Measurements from ENCODE around the gene THAP5. TPM values are rescaled to one million over a fixed set of nuclear protein-coding genes. Genes with fewer than 3 reads are reported as not detected.

Gene THAP5
- total and polyA plus RNA-seq, 5 experiments from 2014 or later = 13.3 to 52.9 (median 27.9) TPM

- Mint-ChIP-seq H3K4me1 (no peaks in the 10 kb centered on the region), H3K4me3 (no peak overlapping the region), H3K27me3 (peaks cover 0 to 19% (median 12%) of the 10 kb centered on the region in 5 donors), H3K36me3 (no peaks in the 10 kb centered on the region), H3K27ac (no peak overlapping the region), H3K9me3 (no peaks in the 10 kb centered on the region)
- DNase-seq (no peak), ATAC-seq (no peak)
- POLR2A ChIA-PET = no interaction called here
Observed at GRCh38 chr7:108598914-108599580, 29.5 kb upstream of the THAP5 start.

DNA sequence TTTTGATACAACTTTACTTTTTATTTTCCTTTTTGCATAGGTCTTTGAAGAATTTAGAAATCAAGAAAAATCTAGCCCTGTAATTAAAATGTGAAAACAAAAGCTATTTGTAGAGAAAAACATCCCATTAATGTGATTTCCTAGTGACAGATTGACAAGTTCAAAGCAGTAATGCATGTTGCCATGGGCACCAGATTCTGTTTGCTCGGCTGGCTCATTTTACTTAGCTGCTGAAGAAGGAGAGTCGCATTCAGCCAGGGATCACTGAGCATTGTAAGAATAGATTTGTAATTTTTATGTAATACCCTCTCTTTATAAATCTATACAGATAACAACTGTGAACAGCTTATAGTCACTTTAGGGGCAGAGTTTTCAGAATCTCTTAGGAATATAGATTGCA, 28.6 kb upstream of the THAP5 start:
- ATAC-seq (no peak), DNase-seq (no peak)
- Mint-ChIP-seq H3K36me3 (no peaks in the 10 kb centered on the region), H3K9me3 (no peaks in the 10 kb centered on the region), H3K4me1 (no peaks in the 10 kb centered on the region), H3K27ac (no peak overlapping the region), H3K4me3 (no peak overlapping the region), H3K27me3 (peaks cover 0 to 19% (median 14%) of the 10 kb centered on the region in 5 donors)
- POLR2A ChIA-PET = no interaction called here

DNA sequence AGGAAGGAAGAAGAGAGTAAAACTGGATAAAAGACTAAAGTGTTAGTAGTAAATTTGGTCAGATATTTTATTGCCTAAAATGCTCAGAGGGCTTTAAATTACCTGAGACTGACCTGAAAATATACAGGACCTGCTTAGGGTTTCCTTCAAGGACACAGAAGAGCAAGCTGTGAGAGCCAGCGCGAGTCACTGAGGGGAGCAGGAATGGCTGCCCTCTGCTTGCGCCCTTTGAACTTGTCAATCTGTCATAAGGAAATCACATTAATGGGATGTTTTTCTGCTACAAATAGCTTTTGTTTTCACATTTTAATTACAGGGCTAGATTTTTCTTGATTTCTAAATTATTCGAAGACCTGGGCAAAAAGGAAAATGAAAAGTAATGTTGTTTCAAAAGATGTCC, 27.1 kb upstream of the THAP5 start:
- H3K27me3 Mint-ChIP-seq = peaks cover 2 to 19% (median 14%) of the 10 kb centered on the region in 5 donors
- peak overlapping the region in 1 of 10 donors; percentile 36 for H3K27ac Mint-ChIP-seq
- no peak overlapping the region for H3K4me3 Mint-ChIP-seq
- DNase-seq = no peak
- H3K9me3 Mint-ChIP-seq = no peaks in the 10 kb centered on the region
- POLR2A ChIA-PET = no interaction called here
- no peak for ATAC-seq
- H3K36me3 Mint-ChIP-seq = peaks cover 0 to 4% (median 0%) of the 10 kb centered on the region in 3 donors
- no peaks in the 10 kb centered on the region for H3K4me1 Mint-ChIP-seq

GRCh38 chr7:108592646-108593201, 23.2 kb upstream of the THAP5 start:
- H3K27me3 Mint-ChIP-seq = peaks cover 3 to 9% (median 6%) of the 10 kb centered on the region in 5 donors
- H3K4me3 Mint-ChIP-seq = no peak overlapping the region
- ATAC-seq (no peak), DNase-seq (no peak)
- H3K36me3 Mint-ChIP-seq = peaks cover 0 to 6% (median 0%) of the 10 kb centered on the region in 3 donors
- no peaks in the 10 kb centered on the region for H3K4me1 Mint-ChIP-seq
- H3K9me3 Mint-ChIP-seq = no peaks in the 10 kb centered on the region
- POLR2A ChIA-PET = no interaction called here
- H3K27ac Mint-ChIP-seq = peak overlapping the region in 1 of 10 donors; percentile 7

GRCh38 chr7:108590606-108591005, 21.1 kb upstream of the THAP5 start:
- H3K9me3 Mint-ChIP-seq = no peaks in the 10 kb centered on the region
- H3K36me3 Mint-ChIP-seq = peaks cover 0 to 6% (median 0%) of the 10 kb centered on the region in 3 donors
- no peaks in the 10 kb centered on the region for H3K4me1 Mint-ChIP-seq
- DNase-seq (no peak), ATAC-seq (no peak)
- H3K27ac Mint-ChIP-seq = no peak overlapping the region
- POLR2A ChIA-PET = no interaction called here
- peaks cover 3 to 13% (median 9%) of the 10 kb centered on the region in 5 donors for H3K27me3 Mint-ChIP-seq
- H3K4me3 Mint-ChIP-seq = no peak overlapping the region

GRCh38 chr7:108589874-108590273, 20.4 kb upstream of the THAP5 start:
- Mint-ChIP-seq H3K4me1 (no peaks in the 10 kb centered on the region), H3K27me3 (peaks cover 3 to 13% (median 9%) of the 10 kb centered on the region in 5 donors), H3K4me3 (no peak overlapping the region), H3K9me3 (no peaks in the 10 kb centered on the region), H3K27ac (no peak overlapping the region), H3K36me3 (peaks cover 0 to 6% (median 0%) of the 10 kb centered on the region in 3 donors)
- POLR2A ChIA-PET = no interaction called here
- DNase-seq (no peak), ATAC-seq (no peak)

DNA sequence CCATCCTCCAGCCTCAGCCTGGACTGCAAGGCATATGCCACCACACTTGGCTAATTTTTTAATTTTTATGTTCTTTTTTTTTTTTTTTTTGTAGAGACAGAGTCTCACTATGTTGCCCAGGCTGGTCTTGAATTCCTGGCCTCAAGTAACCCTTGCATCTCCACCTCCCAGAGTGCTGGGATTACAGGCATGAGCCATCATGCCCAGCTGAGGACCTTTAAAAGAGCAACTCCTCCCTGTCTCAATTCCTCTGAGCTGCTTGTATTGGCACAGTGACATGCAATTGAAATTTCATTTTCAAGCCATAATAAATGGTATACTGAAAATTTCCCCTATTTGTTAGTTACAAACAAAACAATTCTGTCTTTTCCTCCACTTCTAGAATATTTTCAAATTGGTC, 19.7 kb upstream of the THAP5 start:
- H3K27ac Mint-ChIP-seq = no peak overlapping the region
- H3K36me3 Mint-ChIP-seq = peaks cover 0 to 6% (median 0%) of the 10 kb centered on the region in 3 donors
- no peaks in the 10 kb centered on the region for H3K4me1 Mint-ChIP-seq
- no peak for ATAC-seq
- DNase-seq = no peak
- no peaks in the 10 kb centered on the region for H3K9me3 Mint-ChIP-seq
- peaks cover 3 to 13% (median 9%) of the 10 kb centered on the region in 5 donors for H3K27me3 Mint-ChIP-seq
- no peak overlapping the region for H3K4me3 Mint-ChIP-seq
- POLR2A ChIA-PET = no interaction called here

DNA sequence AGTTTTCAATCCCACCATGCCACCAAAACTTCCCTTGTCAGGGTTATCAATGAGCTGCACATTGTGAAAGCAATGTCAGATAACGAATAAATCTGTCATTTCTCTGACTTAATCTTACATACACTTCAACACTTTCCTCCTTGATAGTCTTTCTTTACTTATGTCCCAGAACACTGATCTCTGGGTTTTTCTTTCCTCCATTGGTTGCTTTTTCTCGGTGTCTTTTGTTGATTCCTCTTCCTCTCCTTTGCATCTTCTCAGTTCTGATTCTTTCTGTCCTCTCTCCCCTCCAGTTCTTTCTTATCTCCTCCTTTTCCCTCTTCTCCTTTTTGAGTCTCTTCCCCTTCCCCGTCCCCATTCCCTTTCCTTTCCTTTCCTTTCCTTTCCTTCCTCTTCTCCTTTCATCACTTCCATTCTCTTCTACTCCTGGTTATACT, 16.8 kb upstream of the THAP5 start:
- Mint-ChIP-seq H3K4me1 (no peaks in the 10 kb centered on the region), H3K27me3 (peaks cover 0 to 13% (median 6%) of the 10 kb centered on the region in 5 donors), H3K4me3 (no peak overlapping the region), H3K9me3 (no peaks in the 10 kb centered on the region), H3K27ac (no peak overlapping the region), H3K36me3 (no peaks in the 10 kb centered on the region)
- POLR2A ChIA-PET = no interaction called here
- ATAC-seq (no peak), DNase-seq (no peak)

- no peak overlapping the region for H3K4me3 Mint-ChIP-seq
- no peaks in the 10 kb centered on the region for H3K4me1 Mint-ChIP-seq
- ATAC-seq (no peak), DNase-seq (no peak)
- POLR2A ChIA-PET = no interaction called here
- H3K36me3 Mint-ChIP-seq = peaks cover 0 to 3% (median 0%) of the 10 kb centered on the region in 3 donors
- H3K27me3 Mint-ChIP-seq = peaks cover 0 to 13% (median 6%) of the 10 kb centered on the region in 5 donors
- no peaks in the 10 kb centered on the region for H3K9me3 Mint-ChIP-seq
- H3K27ac Mint-ChIP-seq = no peak overlapping the region
Observed at GRCh38 chr7:108585843-108586242, 16.3 kb upstream of the THAP5 start.

DNA sequence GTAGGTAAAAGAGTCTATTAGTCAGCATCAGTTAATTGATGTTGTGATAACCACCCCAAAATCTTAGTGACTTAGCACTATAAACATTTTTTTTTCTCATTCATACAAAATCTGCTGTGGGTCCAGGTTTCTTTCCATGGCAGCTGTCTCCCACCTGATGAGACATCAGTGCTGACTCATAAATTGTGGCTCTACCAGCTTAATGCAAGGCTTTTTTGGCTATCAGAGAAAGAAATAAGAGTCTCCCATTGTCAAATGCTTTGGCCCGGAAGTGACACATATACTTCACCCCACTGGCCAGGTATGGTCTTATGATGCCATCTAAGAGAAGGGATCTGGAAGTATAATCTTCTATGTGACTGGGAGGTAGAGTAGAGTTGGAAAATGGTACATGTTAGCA, 14.7 kb upstream of the THAP5 start:
- H3K4me1 Mint-ChIP-seq = no peaks in the 10 kb centered on the region
- POLR2A ChIA-PET = no interaction called here
- DNase-seq = no peak

GRCh38 chr7:108581655-108582491, 12.4 kb upstream of the THAP5 start:
- Mint-ChIP-seq H3K27me3 (peaks cover 0 to 9% (median 3%) of the 10 kb centered on the region in 5 donors), H3K4me1 (peaks cover 0 to 3% (median under 1%) of the 10 kb centered on the region in 4 donors), H3K36me3 (peaks cover 5 to 21% (median 19%) of the 10 kb centered on the region in 3 donors), H3K4me3 (no peak overlapping the region), H3K27ac (no peak overlapping the region), H3K9me3 (peaks cover 0 to 5% (median 1%) of the 10 kb centered on the region in 9 donors)
- ATAC-seq (no peak), DNase-seq (no peak)
- POLR2A ChIA-PET = no interaction called here

More for the DNA sequence above, 14.7 kb upstream of the THAP5 start:
- H3K36me3 Mint-ChIP-seq = peaks cover 0 to 13% (median 7%) of the 10 kb centered on the region in 3 donors
- H3K27ac Mint-ChIP-seq = no peak overlapping the region
- no peaks in the 10 kb centered on the region for H3K9me3 Mint-ChIP-seq
- peaks cover 0 to 13% (median 3%) of the 10 kb centered on the region in 5 donors for H3K27me3 Mint-ChIP-seq
- no peak for ATAC-seq
- no peak overlapping the region for H3K4me3 Mint-ChIP-seq

- H3K27me3 Mint-ChIP-seq = no peaks in the 10 kb centered on the region
- ATAC-seq = no peak
- peaks cover 0 to 5% (median 1%) of the 10 kb centered on the region in 9 donors for H3K9me3 Mint-ChIP-seq
- peaks cover 0 to 9% (median 8%) of the 10 kb centered on the region in 4 donors for H3K4me1 Mint-ChIP-seq
- peaks cover 5 to 33% (median 23%) of the 10 kb centered on the region in 3 donors for H3K36me3 Mint-ChIP-seq
- POLR2A ChIA-PET = no interaction called here
- no peak overlapping the region for H3K4me3 Mint-ChIP-seq
- no peak for DNase-seq
- no peak overlapping the region for H3K27ac Mint-ChIP-seq
Observed at GRCh38 chr7:108580298-108580697, 10.8 kb upstream of the THAP5 start.

DNA sequence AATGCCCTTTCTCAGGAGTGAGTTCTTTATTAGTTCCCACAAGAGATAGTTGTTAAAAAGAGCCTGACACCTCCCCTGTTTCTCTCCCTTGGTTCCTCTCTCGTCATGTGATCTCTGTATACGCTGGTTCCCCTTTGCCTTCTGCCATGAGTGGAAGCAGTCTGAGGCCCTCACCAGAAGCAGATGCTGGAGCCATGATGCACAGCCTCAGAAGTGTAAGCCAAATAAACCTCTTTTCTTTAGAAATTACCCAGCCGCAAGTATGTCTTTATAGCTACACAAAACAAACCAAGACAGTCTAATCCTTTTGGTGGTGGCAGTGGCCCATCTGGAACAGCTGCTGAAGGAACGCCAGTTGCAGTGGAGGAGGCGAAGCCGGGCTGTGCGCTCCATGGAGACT, 9.4 kb upstream of the THAP5 start:
- no peaks in the 10 kb centered on the region for H3K27me3 Mint-ChIP-seq
- DNase-seq (no peak), ATAC-seq (no peak)
- H3K4me1 Mint-ChIP-seq = peaks cover 9 to 11% (median 10%) of the 10 kb centered on the region in 4 donors
- H3K4me3 Mint-ChIP-seq = no peak overlapping the region
- POLR2A ChIA-PET = no interaction called here
- no peak overlapping the region for H3K27ac Mint-ChIP-seq
- H3K36me3 Mint-ChIP-seq = peaks cover 8 to 45% (median 24%) of the 10 kb centered on the region in 3 donors
- H3K9me3 Mint-ChIP-seq = peaks cover 0 to 5% (median 1%) of the 10 kb centered on the region in 9 donors

All from naive thymus-derived CD8-positive, alpha-beta T cell (primary cell).